GM21825 (cell line): ENCODE data around the gene SRD5A1.

ENCODE experiments used
- ATAC-seq: cut with Tn5 transposase; IDR thresholded peaks from one replicate; pipeline ENCODE4 v1.9.1; 2021; ENCODE audit warnings: mild to moderate bottlenecking, moderate library complexity; ENCODE audit not compliant: unreplicated experiment

Gene SRD5A1, protein sequence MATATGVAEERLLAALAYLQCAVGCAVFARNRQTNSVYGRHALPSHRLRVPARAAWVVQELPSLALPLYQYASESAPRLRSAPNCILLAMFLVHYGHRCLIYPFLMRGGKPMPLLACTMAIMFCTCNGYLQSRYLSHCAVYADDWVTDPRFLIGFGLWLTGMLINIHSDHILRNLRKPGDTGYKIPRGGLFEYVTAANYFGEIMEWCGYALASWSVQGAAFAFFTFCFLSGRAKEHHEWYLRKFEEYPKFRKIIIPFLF

GRCh38 chr5:6632888-6633468, at the start of gene SRD5A1, which contains the start of gene NSUN2:
Gene SRD5A1, plus strand, starts transcription at chr5:6633440. Its CDS starts 137 bp downstream, at chr5:6633577.
Gene NSUN2, minus strand, starts transcription at chr5:6633044. Its CDS starts 65 bp downstream, at chr5:6632979.
- ATAC-seq: peak; percentile 89

- no peak for ATAC-seq
These were observed 49.1 kb upstream of the SRD5A1 start for GRCh38 chr5:6584101-6584645.

- ATAC-seq: no peak
These were observed 48.5 kb upstream of the SRD5A1 start for GRCh38 chr5:6584727-6585126.

- ATAC-seq: no peak
These were observed 48.1 kb upstream of the SRD5A1 start for GRCh38 chr5:6585168-6585567.

- no peak for ATAC-seq
These were observed 47.1 kb upstream of the SRD5A1 start for GRCh38 chr5:6585939-6586646.

DNA sequence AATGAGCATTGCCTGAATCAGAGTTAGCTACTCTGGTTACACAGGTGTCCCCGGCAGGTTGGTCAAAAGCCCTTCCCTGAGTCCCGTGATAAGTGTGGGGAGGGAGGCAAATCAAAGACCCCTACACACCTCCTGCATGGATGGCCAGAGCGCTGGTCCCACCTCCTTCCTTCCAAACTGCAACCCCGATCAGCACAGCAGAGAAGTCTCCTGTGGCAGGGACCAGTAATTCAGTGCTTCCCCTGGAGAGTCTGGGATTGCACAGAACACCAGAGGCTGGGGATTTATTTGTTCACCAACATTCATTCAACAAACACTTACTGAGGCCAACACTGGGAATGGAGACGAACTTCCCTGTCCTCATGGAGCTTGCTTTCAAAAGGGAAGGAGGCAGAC, 46.6 kb upstream of the SRD5A1 start:
- ATAC-seq: no peak

- ATAC-seq: no peak
These were observed 46.1 kb upstream of the SRD5A1 start for GRCh38 chr5:6587171-6587570.

- ATAC-seq: no peak
These were observed 42.7 kb upstream of the SRD5A1 start for GRCh38 chr5:6590581-6590980.

DNA sequence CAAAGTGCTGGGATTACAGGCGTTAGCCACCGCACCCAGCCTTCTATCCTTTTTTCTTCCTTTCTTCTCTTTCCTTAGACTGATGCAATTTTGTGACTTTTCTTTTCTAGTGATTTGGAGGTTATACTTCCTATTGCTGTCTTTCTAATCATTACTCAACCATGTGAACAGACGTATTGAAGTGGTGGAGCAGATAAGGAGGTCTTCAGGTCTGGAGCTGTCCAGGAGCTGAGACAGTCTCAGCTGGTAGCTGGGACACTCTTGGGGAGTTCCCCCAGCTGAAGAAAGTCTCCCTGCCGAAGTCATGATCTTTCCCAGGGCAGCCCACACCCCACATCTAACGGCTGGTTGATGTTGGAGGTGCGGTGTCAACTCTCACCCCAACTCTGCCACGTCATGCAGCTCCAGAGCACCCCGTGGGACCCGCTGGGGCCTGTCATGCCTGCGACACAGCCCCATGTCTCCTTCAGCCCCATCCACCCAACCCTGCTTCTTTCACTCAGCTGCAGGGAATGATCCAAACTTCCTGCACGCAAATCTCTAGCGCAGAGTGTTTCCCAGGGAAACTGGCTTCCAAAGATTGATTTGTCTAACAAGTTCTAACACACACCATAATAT, 41.5 kb upstream of the SRD5A1 start:
- ATAC-seq: no peak

DNA sequence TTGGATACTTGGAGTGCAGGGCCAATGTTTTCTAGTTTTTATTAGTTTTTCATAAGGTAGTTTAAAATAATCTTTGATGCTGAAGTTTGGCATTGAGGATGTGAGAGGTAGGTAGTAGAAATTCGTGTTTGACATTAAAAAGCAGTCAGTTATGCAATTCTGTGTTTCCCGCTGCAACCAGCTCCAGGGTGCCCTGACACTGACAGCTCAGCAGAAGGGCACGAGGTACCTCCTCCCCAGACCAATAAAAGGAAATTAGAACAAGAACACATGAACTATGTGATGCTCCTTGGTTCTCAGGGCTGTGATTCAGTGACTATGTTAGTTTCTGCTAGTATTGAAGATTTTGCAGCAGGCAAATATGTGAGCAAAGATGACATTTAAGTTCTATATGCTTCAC, 40.6 kb upstream of the SRD5A1 start:
- no peak for ATAC-seq

DNA sequence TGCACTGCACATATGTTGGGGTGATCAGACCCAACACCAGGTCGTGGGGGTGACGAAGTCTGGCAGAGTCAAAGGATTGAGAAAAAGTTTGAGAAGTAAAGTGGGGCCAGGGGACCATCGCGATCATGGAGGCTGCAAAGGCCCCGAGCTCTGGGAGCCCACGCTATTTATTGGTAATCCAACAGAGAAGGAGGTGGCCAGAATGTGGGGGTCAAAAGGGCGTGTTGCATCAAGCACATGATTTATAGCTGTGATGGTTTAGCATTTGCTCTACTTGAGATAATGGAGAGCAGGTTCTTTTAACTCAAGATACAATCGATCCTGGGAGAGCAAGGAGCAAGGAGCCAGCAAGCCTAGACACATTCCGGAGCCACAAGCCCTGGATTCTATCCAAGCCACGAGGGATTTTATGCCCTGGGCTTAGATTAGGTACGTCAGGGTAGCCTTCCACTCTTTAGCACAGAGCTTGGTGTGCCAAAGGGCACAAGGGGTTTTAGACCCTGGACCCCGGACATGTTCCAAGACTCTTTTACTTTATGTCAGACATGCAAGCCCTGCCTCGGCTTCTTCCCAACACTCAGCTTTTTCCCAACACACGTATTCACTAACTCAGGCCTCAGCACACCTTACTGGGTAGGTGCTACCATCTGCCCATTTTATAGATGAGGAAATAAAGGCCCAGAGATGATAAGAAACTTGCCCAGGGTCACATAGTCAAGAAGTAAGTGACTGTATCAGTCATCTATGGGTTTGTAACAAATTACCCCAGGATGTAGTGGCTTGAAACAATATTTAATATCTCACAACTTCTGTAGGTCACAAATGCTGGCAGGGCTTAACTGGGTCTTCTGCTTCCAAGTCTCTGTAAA, 39.9 kb upstream of the SRD5A1 start:
- ATAC-seq: no peak

- ATAC-seq: no peak
These were observed 39.2 kb upstream of the SRD5A1 start for GRCh38 chr5:6594066-6594465.

DNA sequence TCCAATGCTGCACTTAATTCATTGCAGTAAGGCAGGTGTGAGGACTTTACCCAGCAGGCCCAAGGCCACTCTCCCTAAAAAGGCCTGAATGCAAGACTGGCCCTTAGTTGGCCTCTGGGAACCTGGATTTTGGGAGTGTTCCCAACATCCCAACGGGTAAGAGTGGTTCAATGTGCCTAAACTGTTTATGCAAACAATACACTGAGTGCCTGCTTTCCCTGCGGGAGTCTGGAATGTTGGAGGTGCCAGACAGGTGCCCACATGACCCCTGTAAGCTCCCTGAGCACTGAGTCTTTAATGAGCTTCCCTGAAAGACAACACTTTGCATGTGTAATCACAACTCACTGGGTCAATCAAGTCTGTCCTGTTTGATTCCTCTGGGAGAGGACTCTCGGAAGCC, 37.8 kb upstream of the SRD5A1 start:
- ATAC-seq: no peak

GRCh38 chr5:6596388-6596787, 36.9 kb upstream of the SRD5A1 start:
- ATAC-seq: no peak

DNA sequence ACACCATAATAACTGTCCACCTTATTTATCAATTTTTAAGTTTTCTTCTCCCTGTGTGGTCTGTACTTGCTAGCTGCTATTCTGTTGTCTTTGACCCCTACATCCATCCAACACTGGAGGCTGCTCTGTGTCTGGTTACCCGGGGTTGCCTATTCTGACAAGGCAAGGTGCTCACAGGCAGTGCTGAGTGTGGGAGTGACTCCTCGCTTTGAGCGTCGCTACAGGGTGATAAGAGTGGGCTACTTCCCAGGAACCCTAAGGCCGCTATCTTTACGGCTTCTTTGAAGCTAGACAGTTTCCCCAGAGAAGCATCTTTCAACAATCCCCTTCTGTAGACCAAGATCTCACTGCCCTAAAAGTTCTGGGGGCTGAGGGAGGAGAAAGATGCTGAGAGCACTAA, 35.7 kb upstream of the SRD5A1 start:
- ATAC-seq: no peak

- no peak for ATAC-seq
These were observed 34.8 kb upstream of the SRD5A1 start for GRCh38 chr5:6598351-6598900.

DNA sequence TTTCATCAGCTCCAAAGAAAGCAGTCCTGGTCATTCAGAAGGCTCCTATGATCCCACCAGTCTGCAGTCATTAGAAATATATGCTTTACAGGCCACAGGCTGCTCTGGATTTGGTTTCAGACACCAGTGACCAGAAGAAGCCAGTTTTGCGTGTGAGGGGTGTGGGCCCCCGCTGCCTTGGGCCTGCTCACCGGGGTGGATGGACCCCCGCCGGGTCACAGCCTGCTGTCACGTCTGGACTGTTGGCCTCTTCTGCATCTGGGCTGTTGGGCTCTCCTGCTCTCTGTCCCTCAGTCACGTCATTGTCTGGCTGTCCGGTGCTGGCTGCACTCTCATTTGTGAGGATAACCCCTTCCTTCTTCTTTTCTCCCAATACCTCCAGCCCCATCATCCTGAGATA, 33.5 kb upstream of the SRD5A1 start:
- ATAC-seq: no peak

DNA sequence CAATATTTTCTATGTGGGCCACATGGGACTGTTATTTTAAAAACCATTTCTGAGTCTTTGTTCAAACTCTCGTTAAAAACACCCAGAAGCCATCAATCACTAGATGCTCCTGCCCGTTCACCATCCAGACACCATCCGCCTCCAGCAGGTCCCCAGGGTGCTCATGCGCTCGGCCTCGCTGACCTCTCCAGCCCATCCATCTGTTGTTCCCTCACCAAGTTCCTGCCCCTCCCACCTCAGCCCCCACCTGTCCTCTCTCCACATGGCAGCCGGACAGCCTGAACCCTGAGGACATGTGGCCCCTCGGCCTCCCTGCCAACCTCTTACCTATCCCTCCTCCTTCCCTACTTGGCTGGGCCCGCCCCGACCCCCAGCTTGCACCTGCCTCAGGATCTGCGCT, 32.0 kb upstream of the SRD5A1 start:
- ATAC-seq: no peak

DNA sequence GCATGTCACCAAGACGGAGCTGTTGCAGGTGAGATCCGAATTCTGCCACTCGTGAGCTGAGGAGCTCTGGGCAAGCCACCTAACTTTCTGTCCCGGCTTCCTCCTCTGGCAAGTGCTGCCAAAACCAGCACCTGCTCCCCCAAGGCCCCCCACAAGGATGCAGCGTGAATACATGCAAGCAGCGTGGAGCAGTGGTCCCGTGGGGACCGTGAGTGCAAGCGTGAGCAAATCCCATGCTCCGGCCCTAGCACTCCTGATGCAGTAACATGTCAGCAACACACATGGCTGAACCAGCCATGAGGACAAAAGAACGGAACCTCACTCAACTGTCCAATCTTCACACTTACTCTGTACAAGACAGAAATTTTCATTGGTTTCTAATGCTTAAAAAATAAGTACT, 31.4 kb upstream of the SRD5A1 start:
- no peak for ATAC-seq

- no peak for ATAC-seq
These were observed 30.8 kb upstream of the SRD5A1 start for GRCh38 chr5:6602441-6602840.
